Stomach smooth muscle (tissue), 2 donors: ENCODE measurements around the gene ARL5B.
A peak's percentile ranks its signal among the peaks of the same experiment; 100 is the strongest.

ENCODE experiments used
- H3K27ac ChIP-seq: one replicate; pipeline ENCODE4 v1.7.0; 2013; ENCODE audit warnings: mild to moderate bottlenecking, low read length, inconsistent platforms
- H3K27me3 ChIP-seq, 2 donors: one replicate each; pipeline ENCODE4 v1.7.0; 2013; ENCODE audit warnings: low read length in 2 of 2; ENCODE audit not compliant: insufficient read depth in 2 of 2, control insufficient read depth in 1 of 2
- H3K36me3 ChIP-seq, 2 donors: one replicate each; pipeline ENCODE4 v1.7.0; 2013; ENCODE audit warnings: low read length in 2 of 2; ENCODE audit not compliant: control insufficient read depth in 2 of 2, insufficient read depth in 2 of 2
- H3K4me1 ChIP-seq: one replicate; pipeline ENCODE4 v1.7.0; 2013; ENCODE audit warnings: low read length; ENCODE audit not compliant: control insufficient read depth, insufficient read depth
- H3K4me3 ChIP-seq, 2 donors: one replicate each; pipeline ENCODE4 v1.7.0; 2013; ENCODE audit warnings: low read length in 2 of 2
- H3K9ac ChIP-seq, 2 donors: one replicate each; pipeline ENCODE4 v1.7.0; 2013; ENCODE audit warnings: low read length in 2 of 2, mild to moderate bottlenecking in 1 of 2
- H3K9me3 ChIP-seq, 2 donors: one replicate each; pipeline ENCODE4 v1.7.0; 2013; ENCODE audit warnings: low read length in 2 of 2; ENCODE audit not compliant: control insufficient read depth in 2 of 2
- donor health status: healthy.
- donor health status: Pancreatic carcinoma.

Gene ARL5B

DNA sequence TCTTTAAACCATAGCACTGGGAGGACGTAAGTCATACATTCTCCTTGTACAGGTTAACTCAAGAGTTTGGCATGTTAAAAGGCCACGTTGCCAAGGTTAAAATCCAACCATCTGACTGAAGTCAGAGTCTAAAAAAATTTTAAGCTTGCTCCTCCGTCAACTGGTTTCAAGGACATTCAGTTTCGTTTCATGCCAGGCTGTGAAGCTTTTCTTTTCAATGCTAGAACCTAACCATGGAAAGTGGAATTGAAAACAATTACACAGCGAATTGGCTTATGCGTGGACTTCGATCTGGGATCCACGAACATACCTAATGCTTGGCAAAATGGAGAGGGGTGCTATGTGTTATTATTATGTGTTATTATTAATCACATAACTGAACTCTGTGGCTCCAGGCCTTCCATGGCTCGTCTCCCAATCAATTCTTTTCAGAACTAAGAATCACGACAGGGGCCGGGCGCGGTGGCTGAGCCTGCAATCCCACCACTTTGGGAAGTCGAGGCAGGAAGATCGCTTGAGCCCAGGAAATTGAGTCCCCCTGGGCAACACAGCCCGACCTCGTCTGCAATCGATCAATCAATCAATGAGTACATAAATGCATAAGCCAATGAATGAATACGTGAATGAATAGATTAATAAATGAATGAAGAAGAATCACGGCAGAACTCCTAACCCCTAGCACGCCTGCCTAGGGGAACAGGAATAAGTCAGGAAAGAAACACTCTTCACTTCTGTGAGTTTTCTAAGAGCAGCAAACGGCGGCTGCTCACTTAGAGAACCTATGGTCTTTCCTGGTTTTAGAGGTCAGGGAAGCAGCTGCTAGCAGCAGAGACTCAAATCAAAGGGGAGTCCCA, 733 bp upstream of the ARL5B start:
- no peaks in the 10 kb centered on the region for H3K9me3 ChIP-seq
- H3K27me3 ChIP-seq: no peaks in the 10 kb centered on the region
- H3K27ac ChIP-seq: peak overlapping the region; percentile 95
- H3K9ac ChIP-seq: peak overlapping the region; percentile 99
- H3K36me3 ChIP-seq: no peaks in the 10 kb centered on the region
- H3K4me1 ChIP-seq: peaks cover 6% of the 10 kb centered on the region
- peak overlapping the region; percentile 91 to 98 for H3K4me3 ChIP-seq

- Histone ChIP-seq H3K9ac (peak overlapping the region; percentile 95 to 99), H3K4me3 (peak overlapping the region; percentile 91 to 98), H3K36me3 (no peaks in the 10 kb centered on the region), H3K27ac (peak overlapping the region; percentile 95), H3K27me3 (no peaks in the 10 kb centered on the region), H3K9me3 (no peaks in the 10 kb centered on the region), H3K4me1 (peaks cover 6% of the 10 kb centered on the region)
These were observed 746 bp downstream of the ARL5B start for GRCh38 chr10:18659819-18660535.

GRCh38 chr10:18660816-18661431, 1.7 kb downstream of the ARL5B start:
- Histone ChIP-seq H3K27ac (no peak overlapping the region), H3K4me3 (peak overlapping the region in 1 of 2 donors; percentile 40), H3K4me1 (peaks cover 6% of the 10 kb centered on the region), H3K9ac (no peak overlapping the region), H3K27me3 (no peaks in the 10 kb centered on the region), H3K9me3 (no peaks in the 10 kb centered on the region), H3K36me3 (no peaks in the 10 kb centered on the region)

- no peak overlapping the region for H3K9ac ChIP-seq
- no peaks in the 10 kb centered on the region for H3K4me1 ChIP-seq
- H3K9me3 ChIP-seq: no peaks in the 10 kb centered on the region
- H3K36me3 ChIP-seq: peaks cover 0 to 4% of the 10 kb centered on the region in 2 donors
- H3K4me3 ChIP-seq: no peak overlapping the region
- no peak overlapping the region for H3K27ac ChIP-seq
- H3K27me3 ChIP-seq: no peaks in the 10 kb centered on the region
These were observed 5.7 kb downstream of the ARL5B start for GRCh38 chr10:18664841-18665478.

GRCh38 chr10:18665815-18666558, 6.8 kb downstream of the ARL5B start:
- H3K27ac ChIP-seq: no peak overlapping the region
- no peaks in the 10 kb centered on the region for H3K27me3 ChIP-seq
- H3K4me1 ChIP-seq: no peaks in the 10 kb centered on the region
- H3K9me3 ChIP-seq: no peaks in the 10 kb centered on the region
- H3K4me3 ChIP-seq: no peak overlapping the region
- H3K36me3 ChIP-seq: peaks cover 3 to 4% of the 10 kb centered on the region in 2 donors
- no peak overlapping the region for H3K9ac ChIP-seq

DNA sequence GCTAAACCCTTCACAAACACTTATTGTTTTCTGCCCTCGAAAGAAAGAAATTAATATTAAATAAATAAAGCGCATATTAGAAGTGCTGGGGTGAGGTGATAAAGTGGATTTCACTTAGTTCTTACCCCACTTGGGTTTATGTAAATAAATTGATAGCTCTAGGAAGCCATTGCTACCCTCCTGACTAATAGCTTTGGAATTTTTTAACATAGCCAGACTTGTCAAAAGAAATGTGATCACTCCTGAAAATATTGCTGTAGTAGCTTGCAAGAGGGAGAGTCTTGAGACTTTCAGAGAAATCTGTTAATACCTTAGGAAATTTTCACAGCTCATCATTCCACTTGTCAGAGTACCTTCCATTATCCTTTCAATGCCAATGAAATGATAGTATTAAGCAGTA, 7.6 kb downstream of the ARL5B start:
- Histone ChIP-seq H3K27me3 (no peaks in the 10 kb centered on the region), H3K4me1 (no peaks in the 10 kb centered on the region), H3K9ac (no peak overlapping the region), H3K4me3 (no peak overlapping the region), H3K9me3 (no peaks in the 10 kb centered on the region), H3K36me3 (peaks cover 4 to 8% of the 10 kb centered on the region in 2 donors), H3K27ac (no peak overlapping the region)

GRCh38 chr10:18668026-18668425, 8.8 kb downstream of the ARL5B start:
- Histone ChIP-seq H3K9ac (no peak overlapping the region), H3K27me3 (no peaks in the 10 kb centered on the region), H3K4me3 (no peak overlapping the region), H3K36me3 (peaks cover 4 to 9% of the 10 kb centered on the region in 2 donors), H3K4me1 (no peaks in the 10 kb centered on the region), H3K9me3 (no peaks in the 10 kb centered on the region), H3K27ac (no peak overlapping the region)

GRCh38 chr10:18675086-18675801, 16.0 kb downstream of the ARL5B start:
- no peak overlapping the region for H3K4me3 ChIP-seq
- H3K4me1 ChIP-seq: no peaks in the 10 kb centered on the region
- H3K27me3 ChIP-seq: no peaks in the 10 kb centered on the region
- peaks cover 0 to 15% of the 10 kb centered on the region in 2 donors for H3K36me3 ChIP-seq
- H3K9me3 ChIP-seq: no peaks in the 10 kb centered on the region
- no peak overlapping the region for H3K27ac ChIP-seq
- H3K9ac ChIP-seq: no peak overlapping the region

DNA sequence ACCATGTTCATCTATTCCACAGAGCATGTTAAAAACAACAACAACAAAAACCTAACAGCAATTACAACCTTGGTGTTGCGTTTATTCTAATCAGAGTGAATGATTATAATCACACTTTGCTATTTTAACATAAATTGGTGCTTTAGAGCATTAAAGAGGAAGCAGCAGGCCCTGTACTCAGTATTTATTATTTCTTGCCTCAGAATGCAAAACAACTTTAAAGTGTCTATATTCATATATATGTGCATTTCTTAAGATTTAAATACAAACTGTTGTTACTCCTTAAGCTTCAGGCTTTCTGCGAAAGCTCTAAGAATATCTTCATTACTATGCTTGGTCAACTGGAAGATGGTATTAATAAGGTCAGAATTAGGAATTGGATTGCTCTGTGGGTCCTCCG, 21.5 kb downstream of the ARL5B start:
- Histone ChIP-seq H3K9me3 (no peaks in the 10 kb centered on the region), H3K27me3 (no peaks in the 10 kb centered on the region), H3K36me3 (no peaks in the 10 kb centered on the region), H3K27ac (no peak overlapping the region), H3K4me3 (no peak overlapping the region), H3K9ac (no peak overlapping the region), H3K4me1 (no peaks in the 10 kb centered on the region)
